Stimulated activated naive CD8-positive, alpha-beta T cell treated with anti-CD3 and anti-CD28 coated beads, Interleukin-15, Interleukin-2, amounts not matched to agents 100 ng/mL and 50 ng/mL, for 24 hours (primary cell): ENCODE results near the gene SLC44A3.

Experiments used
- H3K27ac Mint-ChIP-seq: one replicate; pipeline ENCODE4 v1.8.0; 2021; ENCODE audit warnings: mild to moderate bottlenecking, mixed read lengths
- H3K27me3 Mint-ChIP-seq: one replicate; pipeline ENCODE4 v1.8.0; 2021; ENCODE audit warnings: mixed read lengths
- H3K36me3 Mint-ChIP-seq: one replicate; pipeline ENCODE4 v1.8.0; 2021; ENCODE audit warnings: low read depth, mixed read lengths
- H3K4me1 Mint-ChIP-seq: one replicate; pipeline ENCODE4 v1.8.0; 2021; ENCODE audit warnings: low read depth, mixed read lengths
- H3K4me3 Mint-ChIP-seq: one replicate; pipeline ENCODE4 v1.8.0; 2021; ENCODE audit warnings: mild to moderate bottlenecking, mixed read lengths
- H3K9me3 Mint-ChIP-seq: one replicate; pipeline ENCODE4 v1.8.0; 2021; ENCODE audit warnings: mixed read lengths

SLC44A3 gene

GRCh38 chr1:94792473-94793295, 27.5 kb upstream of the SLC44A3 start:
- Mint-ChIP-seq H3K4me1 (peaks cover 27% of the 10 kb centered on the region), H3K36me3 (no peaks in the 10 kb centered on the region), H3K4me3 (no peak overlapping the region), H3K9me3 (no peaks in the 10 kb centered on the region), H3K27me3 (no peaks in the 10 kb centered on the region), H3K27ac (no peak overlapping the region)

- Mint-ChIP-seq H3K9me3 (no peaks in the 10 kb centered on the region), H3K36me3 (no peaks in the 10 kb centered on the region), H3K27me3 (no peaks in the 10 kb centered on the region), H3K4me1 (peaks cover 27% of the 10 kb centered on the region), H3K27ac (no peak overlapping the region), H3K4me3 (no peak overlapping the region)
Observed at GRCh38 chr1:94793296-94793656, 26.9 kb upstream of the SLC44A3 start.

- Mint-ChIP-seq H3K4me3 (no peak overlapping the region), H3K36me3 (no peaks in the 10 kb centered on the region), H3K27ac (no peak overlapping the region), H3K27me3 (no peaks in the 10 kb centered on the region), H3K4me1 (peaks cover 27% of the 10 kb centered on the region), H3K9me3 (no peaks in the 10 kb centered on the region)
Observed at GRCh38 chr1:94795434-94795833, 24.7 kb upstream of the SLC44A3 start.

- Mint-ChIP-seq H3K4me3 (no peak overlapping the region), H3K27me3 (no peaks in the 10 kb centered on the region)
Observed at GRCh38 chr1:94796266-94796665, 23.9 kb upstream of the SLC44A3 start.

GRCh38 chr1:94797291-94797690, 22.9 kb upstream of the SLC44A3 start:
- H3K4me1 Mint-ChIP-seq: peaks cover 28% of the 10 kb centered on the region
- no peaks in the 10 kb centered on the region for H3K36me3 Mint-ChIP-seq
- no peaks in the 10 kb centered on the region for H3K27me3 Mint-ChIP-seq
- H3K9me3 Mint-ChIP-seq: no peaks in the 10 kb centered on the region
- H3K27ac Mint-ChIP-seq: no peak overlapping the region
- no peak overlapping the region for H3K4me3 Mint-ChIP-seq

More at GRCh38 chr1:94796266-94796665, 23.9 kb upstream of the SLC44A3 start:
- Mint-ChIP-seq H3K9me3 (no peaks in the 10 kb centered on the region), H3K27ac (no peak overlapping the region), H3K36me3 (no peaks in the 10 kb centered on the region), H3K4me1 (peaks cover 27% of the 10 kb centered on the region)

GRCh38 chr1:94798054-94798453, 22.1 kb upstream of the SLC44A3 start:
- H3K4me1 Mint-ChIP-seq: peaks cover 20% of the 10 kb centered on the region
- no peaks in the 10 kb centered on the region for H3K36me3 Mint-ChIP-seq
- H3K27me3 Mint-ChIP-seq: no peaks in the 10 kb centered on the region
- no peak overlapping the region for H3K27ac Mint-ChIP-seq
- H3K9me3 Mint-ChIP-seq: no peaks in the 10 kb centered on the region
- no peak overlapping the region for H3K4me3 Mint-ChIP-seq

- no peaks in the 10 kb centered on the region for H3K27me3 Mint-ChIP-seq
- no peaks in the 10 kb centered on the region for H3K9me3 Mint-ChIP-seq
- H3K27ac Mint-ChIP-seq: no peak overlapping the region
- no peaks in the 10 kb centered on the region for H3K36me3 Mint-ChIP-seq
- peaks cover 16% of the 10 kb centered on the region for H3K4me1 Mint-ChIP-seq
- no peak overlapping the region for H3K4me3 Mint-ChIP-seq
Observed at GRCh38 chr1:94798462-94798861, 21.7 kb upstream of the SLC44A3 start.

- no peak overlapping the region for H3K27ac Mint-ChIP-seq
- no peaks in the 10 kb centered on the region for H3K9me3 Mint-ChIP-seq
- H3K4me3 Mint-ChIP-seq: no peak overlapping the region
- H3K36me3 Mint-ChIP-seq: no peaks in the 10 kb centered on the region
- H3K27me3 Mint-ChIP-seq: no peaks in the 10 kb centered on the region
- peaks cover 15% of the 10 kb centered on the region for H3K4me1 Mint-ChIP-seq
Observed at GRCh38 chr1:94799206-94799605, 21.0 kb upstream of the SLC44A3 start.

- peaks cover 9% of the 10 kb centered on the region for H3K4me1 Mint-ChIP-seq
- no peak overlapping the region for H3K4me3 Mint-ChIP-seq
- H3K27ac Mint-ChIP-seq: no peak overlapping the region
- H3K9me3 Mint-ChIP-seq: no peaks in the 10 kb centered on the region
- peaks cover 4% of the 10 kb centered on the region for H3K27me3 Mint-ChIP-seq
- H3K36me3 Mint-ChIP-seq: no peaks in the 10 kb centered on the region
Observed at GRCh38 chr1:94801919-94802546, 18.1 kb upstream of the SLC44A3 start.

- Mint-ChIP-seq H3K4me3 (no peak overlapping the region), H3K36me3 (no peaks in the 10 kb centered on the region), H3K27ac (no peak overlapping the region), H3K9me3 (no peaks in the 10 kb centered on the region), H3K4me1 (peaks cover 9% of the 10 kb centered on the region), H3K27me3 (peaks cover 4% of the 10 kb centered on the region)
Observed at GRCh38 chr1:94803106-94803505, 17.1 kb upstream of the SLC44A3 start.

GRCh38 chr1:94803517-94804441, 16.4 kb upstream of the SLC44A3 start:
- peaks cover 7% of the 10 kb centered on the region for H3K27me3 Mint-ChIP-seq
- H3K4me3 Mint-ChIP-seq: no peak overlapping the region

GRCh38 chr1:94804442-94804837, 15.7 kb upstream of the SLC44A3 start:
- no peak overlapping the region for H3K27ac Mint-ChIP-seq
- peaks cover 9% of the 10 kb centered on the region for H3K4me1 Mint-ChIP-seq
- H3K36me3 Mint-ChIP-seq: no peaks in the 10 kb centered on the region
- H3K9me3 Mint-ChIP-seq: no peaks in the 10 kb centered on the region
- H3K27me3 Mint-ChIP-seq: peaks cover 7% of the 10 kb centered on the region
- H3K4me3 Mint-ChIP-seq: no peak overlapping the region

More at GRCh38 chr1:94803517-94804441, 16.4 kb upstream of the SLC44A3 start:
- Mint-ChIP-seq H3K4me1 (peaks cover 9% of the 10 kb centered on the region), H3K9me3 (no peaks in the 10 kb centered on the region), H3K27ac (no peak overlapping the region), H3K36me3 (no peaks in the 10 kb centered on the region)

- Mint-ChIP-seq H3K27me3 (peaks cover 7% of the 10 kb centered on the region), H3K27ac (no peak overlapping the region), H3K4me1 (peaks cover 9% of the 10 kb centered on the region), H3K36me3 (no peaks in the 10 kb centered on the region), H3K4me3 (no peak overlapping the region), H3K9me3 (no peaks in the 10 kb centered on the region)
Observed at GRCh38 chr1:94805912-94806311, 14.2 kb upstream of the SLC44A3 start.

- Mint-ChIP-seq H3K4me1 (peaks cover 9% of the 10 kb centered on the region), H3K27ac (no peak overlapping the region), H3K9me3 (no peaks in the 10 kb centered on the region), H3K4me3 (no peak overlapping the region), H3K36me3 (no peaks in the 10 kb centered on the region), H3K27me3 (peaks cover 7% of the 10 kb centered on the region)
Observed at GRCh38 chr1:94806441-94806871, 13.7 kb upstream of the SLC44A3 start.
